ENCODE measurements around the gene TCF20.

DNA sequence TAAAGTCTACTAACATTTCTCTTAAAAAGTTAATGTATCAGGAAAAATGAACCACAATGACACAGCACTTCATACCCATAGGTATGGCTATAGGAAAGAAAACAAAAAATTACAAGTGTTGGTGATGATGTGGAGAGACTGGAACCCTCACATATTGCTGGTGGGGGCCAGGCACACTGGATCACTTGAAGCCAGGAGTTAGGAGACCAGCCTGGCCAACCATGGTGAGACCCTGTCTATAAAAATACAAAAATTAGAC is 26.7 kb downstream of the TCF20 start:
- TF ChIP-seq, protein P1, sequence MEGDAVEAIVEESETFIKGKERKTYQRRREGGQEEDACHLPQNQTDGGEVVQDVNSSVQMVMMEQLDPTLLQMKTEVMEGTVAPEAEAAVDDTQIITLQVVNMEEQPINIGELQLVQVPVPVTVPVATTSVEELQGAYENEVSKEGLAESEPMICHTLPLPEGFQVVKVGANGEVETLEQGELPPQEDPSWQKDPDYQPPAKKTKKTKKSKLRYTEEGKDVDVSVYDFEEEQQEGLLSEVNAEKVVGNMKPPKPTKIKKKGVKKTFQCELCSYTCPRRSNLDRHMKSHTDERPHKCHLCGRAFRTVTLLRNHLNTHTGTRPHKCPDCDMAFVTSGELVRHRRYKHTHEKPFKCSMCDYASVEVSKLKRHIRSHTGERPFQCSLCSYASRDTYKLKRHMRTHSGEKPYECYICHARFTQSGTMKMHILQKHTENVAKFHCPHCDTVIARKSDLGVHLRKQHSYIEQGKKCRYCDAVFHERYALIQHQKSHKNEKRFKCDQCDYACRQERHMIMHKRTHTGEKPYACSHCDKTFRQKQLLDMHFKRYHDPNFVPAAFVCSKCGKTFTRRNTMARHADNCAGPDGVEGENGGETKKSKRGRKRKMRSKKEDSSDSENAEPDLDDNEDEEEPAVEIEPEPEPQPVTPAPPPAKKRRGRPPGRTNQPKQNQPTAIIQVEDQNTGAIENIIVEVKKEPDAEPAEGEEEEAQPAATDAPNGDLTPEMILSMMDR (IDR thresholded peaks at IDR 0.05) = no peak
- TF ChIP-seq EP300 (IDR thresholded peaks at IDR 0.05) = no peak
- TF ChIP-seq POLR2A (IDR thresholded peaks at IDR 0.05) = no peak

Data from tibial nerve (tissue), 4 donors.